ENCODE measurements around the gene PLCL2.

Gene PLCL2

DNA sequence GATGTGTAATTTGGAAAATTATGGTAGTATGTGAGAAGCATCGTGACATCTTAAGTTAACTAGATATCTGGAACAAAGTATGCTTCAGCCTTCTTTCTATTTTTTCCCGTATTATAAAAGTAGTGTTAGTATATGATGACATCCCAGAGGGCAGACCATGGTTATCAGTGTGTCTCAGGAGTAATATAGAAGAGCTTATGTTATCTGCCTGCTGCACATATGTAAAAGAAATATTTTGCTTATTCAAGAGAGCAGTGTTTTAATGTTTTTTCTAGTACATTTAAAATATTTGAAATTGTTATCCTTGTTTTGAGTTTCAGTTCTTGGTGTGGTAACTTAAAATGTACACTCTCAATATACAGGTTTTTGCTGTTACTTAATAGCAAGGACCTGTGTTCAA is 24.1 kb downstream of the PLCL2 start:
- peaks cover 0 to 57% (median 10%) of the 10 kb centered on the region in 4 donors for H3K4me1 ChIP-seq

DNA sequence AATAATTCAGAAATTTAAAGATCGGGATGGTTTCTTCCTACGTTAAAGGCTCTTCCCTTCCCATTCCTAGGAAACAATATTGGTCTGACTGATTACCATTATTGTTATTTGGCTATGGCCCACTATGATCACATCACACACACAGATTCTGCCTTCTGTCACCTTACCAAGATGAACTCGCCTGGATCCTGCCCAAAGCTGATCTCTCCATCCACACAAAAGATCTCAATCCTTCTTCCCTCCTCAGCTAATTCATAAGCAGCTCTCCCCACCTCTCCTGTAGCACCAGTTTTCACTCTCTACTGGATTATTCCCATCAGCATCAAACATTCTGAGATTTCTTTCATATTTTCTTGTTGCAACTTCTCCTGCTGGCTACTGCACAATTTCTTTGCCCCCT is 25.0 kb downstream of the PLCL2 start:
- Histone ChIP-seq H3K4me3 (no peak overlapping the region), H3K9me3 (no peaks in the 10 kb centered on the region), H3K27ac (no peak overlapping the region), H3K27me3 (no peaks in the 10 kb centered on the region), H3K4me1 (peaks cover 0 to 57% (median 10%) of the 10 kb centered on the region in 4 donors), H3K36me3 (no peaks in the 10 kb centered on the region)
- DNase-seq, result no peak
- intact Hi-C loops (cut with DNase I; ENCODE audit: low total_unique reads), result no loop called here
- TF ChIP-seq, protein P1, sequence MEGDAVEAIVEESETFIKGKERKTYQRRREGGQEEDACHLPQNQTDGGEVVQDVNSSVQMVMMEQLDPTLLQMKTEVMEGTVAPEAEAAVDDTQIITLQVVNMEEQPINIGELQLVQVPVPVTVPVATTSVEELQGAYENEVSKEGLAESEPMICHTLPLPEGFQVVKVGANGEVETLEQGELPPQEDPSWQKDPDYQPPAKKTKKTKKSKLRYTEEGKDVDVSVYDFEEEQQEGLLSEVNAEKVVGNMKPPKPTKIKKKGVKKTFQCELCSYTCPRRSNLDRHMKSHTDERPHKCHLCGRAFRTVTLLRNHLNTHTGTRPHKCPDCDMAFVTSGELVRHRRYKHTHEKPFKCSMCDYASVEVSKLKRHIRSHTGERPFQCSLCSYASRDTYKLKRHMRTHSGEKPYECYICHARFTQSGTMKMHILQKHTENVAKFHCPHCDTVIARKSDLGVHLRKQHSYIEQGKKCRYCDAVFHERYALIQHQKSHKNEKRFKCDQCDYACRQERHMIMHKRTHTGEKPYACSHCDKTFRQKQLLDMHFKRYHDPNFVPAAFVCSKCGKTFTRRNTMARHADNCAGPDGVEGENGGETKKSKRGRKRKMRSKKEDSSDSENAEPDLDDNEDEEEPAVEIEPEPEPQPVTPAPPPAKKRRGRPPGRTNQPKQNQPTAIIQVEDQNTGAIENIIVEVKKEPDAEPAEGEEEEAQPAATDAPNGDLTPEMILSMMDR (IDR thresholded peaks at IDR 0.05), result no peak

More for the DNA sequence above, 24.1 kb downstream of the PLCL2 start:
- Histone ChIP-seq H3K27me3 (no peaks in the 10 kb centered on the region), H3K27ac (no peak overlapping the region), H3K9me3 (no peaks in the 10 kb centered on the region), H3K4me3 (no peak overlapping the region), H3K36me3 (no peaks in the 10 kb centered on the region)
- TF ChIP-seq, protein P1 (IDR thresholded peaks at IDR 0.05), result no peak
- no peak for DNase-seq
- intact Hi-C loops (cut with DNase I; ENCODE audit: low total_unique reads), result no loop called here

DNA sequence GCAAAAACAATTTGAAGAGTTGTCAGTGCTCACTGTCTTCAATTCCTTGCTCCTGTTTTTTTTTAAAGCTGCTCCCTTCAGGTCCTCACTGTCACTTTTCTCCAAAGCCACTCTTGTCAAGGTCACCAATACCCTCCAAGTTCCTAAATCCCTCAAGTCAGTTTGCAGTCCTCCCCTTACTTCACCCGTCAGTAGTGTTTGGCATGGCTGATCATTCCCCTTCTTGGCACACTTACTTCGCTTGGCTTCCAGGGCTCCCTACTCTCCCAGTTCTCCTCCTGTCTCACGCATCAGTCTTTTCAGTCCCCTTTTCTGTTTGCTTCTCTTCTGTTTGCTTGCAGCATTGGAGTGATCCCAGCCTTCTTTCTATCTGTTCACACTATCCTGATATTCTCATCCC is 25.5 kb downstream of the PLCL2 start:
- H3K27me3 ChIP-seq, result no peaks in the 10 kb centered on the region
- peaks cover 0 to 53% (median 10%) of the 10 kb centered on the region in 4 donors for H3K4me1 ChIP-seq
- no peaks in the 10 kb centered on the region for H3K36me3 ChIP-seq
- TF ChIP-seq, protein P1 (IDR thresholded peaks at IDR 0.05), result no peak
- no peak for DNase-seq
- intact Hi-C loops (cut with DNase I; ENCODE audit: low total_unique reads), result no loop called here
- H3K27ac ChIP-seq, result no peak overlapping the region
- no peaks in the 10 kb centered on the region for H3K9me3 ChIP-seq
- no peak overlapping the region for H3K4me3 ChIP-seq

DNA sequence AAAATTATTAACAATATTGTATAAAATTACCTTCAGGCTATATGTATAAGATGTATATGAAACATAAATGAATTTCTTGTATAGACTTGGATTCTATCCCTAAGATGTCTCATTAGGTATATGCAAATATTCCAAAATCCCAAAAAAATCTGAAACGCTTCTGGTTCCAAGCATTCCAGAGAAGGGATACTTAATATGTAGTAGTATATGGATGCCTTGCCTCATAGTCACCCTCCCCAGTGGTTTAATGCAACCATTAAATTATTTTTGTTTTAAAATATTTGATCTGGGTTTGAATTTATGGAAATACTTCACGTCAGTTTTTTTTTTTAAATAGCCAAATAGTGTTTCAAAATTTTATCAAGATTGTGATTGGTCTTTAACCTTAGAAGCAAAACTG is 27.2 kb downstream of the PLCL2 start:
- H3K27ac ChIP-seq, result no peak overlapping the region
- H3K27me3 ChIP-seq, result no peaks in the 10 kb centered on the region
- intact Hi-C loops (cut with DNase I; ENCODE audit: low total_unique reads), result no loop called here
- H3K9me3 ChIP-seq, result no peaks in the 10 kb centered on the region
- no peak overlapping the region for H3K4me3 ChIP-seq
- TF ChIP-seq, protein P1 (IDR thresholded peaks at IDR 0.05), result no peak
- H3K36me3 ChIP-seq, result no peaks in the 10 kb centered on the region
- H3K4me1 ChIP-seq, result peaks cover 0 to 46% (median 3%) of the 10 kb centered on the region in 4 donors
- DNase-seq, result no peak

DNA sequence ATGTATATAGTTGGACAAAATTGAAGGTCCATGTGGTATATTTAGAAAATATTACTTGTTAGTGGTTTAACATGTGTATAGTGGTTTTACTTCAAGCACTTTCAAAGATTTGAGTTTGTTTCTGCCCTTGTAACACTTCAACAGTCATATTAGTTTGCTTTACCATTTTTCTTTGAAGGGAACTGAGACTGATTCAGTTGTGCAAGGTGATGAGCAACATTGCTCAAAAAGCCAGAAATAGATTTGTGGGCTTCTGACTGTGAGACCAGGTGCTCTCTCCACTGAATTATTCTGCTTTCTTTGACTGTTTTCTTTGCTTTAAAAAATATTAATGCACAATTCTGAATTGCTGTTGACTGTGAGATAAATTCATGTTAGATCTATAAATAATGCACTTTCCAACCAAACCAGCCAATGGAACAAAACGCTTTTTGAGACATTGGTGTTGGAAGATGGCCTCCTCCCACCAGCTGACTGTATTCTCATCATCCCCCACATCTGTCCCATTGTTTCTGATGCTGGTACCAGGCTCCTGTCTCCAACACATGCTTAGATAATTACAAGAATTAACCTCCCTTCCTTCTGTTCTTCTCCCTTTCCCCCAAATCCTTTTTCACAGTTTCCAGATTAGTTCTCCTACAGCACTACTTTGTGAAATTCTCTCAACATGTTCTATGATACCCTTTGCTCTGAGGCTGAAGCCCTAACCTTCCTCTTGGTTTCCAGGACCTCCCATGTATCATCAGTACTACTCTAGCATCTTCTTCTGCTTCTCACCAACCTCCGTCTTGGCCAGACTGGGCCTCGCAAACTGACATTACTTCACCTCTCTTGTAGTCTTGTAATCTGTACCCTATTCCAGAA is 27.9 kb downstream of the PLCL2 start:
- TF ChIP-seq, protein P1 (IDR thresholded peaks at IDR 0.05), result no peak
- Histone ChIP-seq H3K27ac (no peak overlapping the region), H3K9me3 (no peaks in the 10 kb centered on the region), H3K27me3 (no peaks in the 10 kb centered on the region), H3K4me3 (no peak overlapping the region), H3K4me1 (peaks cover 0 to 45% (median under 1%) of the 10 kb centered on the region in 4 donors), H3K36me3 (no peaks in the 10 kb centered on the region)
- intact Hi-C loops (cut with DNase I; ENCODE audit: low total_unique reads), result no loop called here
- no peak for DNase-seq

All from tibial artery (tissue), 4 donors.